GM18861 (cell line): ENCODE measurements around the gene ALOX15.
"Not testable (repeated sequence)": the region's sequence is repeated elsewhere in the genome, so short reads cannot be mapped to it uniquely, and the experiment has no call there.

ENCODE experiments used
- ATAC-seq: cut with Tn5 transposase; IDR thresholded peaks from one replicate; pipeline ENCODE4 v1.9.1; 2021; ENCODE audit not compliant: unreplicated experiment

ALOX15 gene

DNA sequence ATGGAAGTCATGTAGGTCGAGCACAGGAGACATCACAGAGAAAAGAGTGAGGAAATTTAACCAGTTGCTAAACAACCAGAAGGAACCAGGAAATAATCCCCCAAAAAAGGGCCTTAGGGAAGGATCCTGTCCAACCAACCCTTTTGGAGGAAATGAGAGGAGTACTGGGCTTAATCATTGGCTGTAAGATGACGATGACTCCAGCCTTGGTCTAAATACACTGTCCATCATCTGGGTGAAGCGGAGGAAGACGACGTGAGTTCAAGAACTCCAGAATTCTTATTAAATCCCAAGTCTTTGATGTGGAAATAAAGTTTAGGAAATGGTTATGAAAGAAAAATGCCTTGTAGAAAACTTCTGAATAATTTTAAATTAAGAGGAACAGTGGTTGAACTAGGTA lies 11.5 kb upstream of the ALOX15 start:
- no peak for ATAC-seq

- no peak for ATAC-seq
Observed at GRCh38 chr17:4648741-4649140, 7.3 kb upstream of the ALOX15 start.

DNA sequence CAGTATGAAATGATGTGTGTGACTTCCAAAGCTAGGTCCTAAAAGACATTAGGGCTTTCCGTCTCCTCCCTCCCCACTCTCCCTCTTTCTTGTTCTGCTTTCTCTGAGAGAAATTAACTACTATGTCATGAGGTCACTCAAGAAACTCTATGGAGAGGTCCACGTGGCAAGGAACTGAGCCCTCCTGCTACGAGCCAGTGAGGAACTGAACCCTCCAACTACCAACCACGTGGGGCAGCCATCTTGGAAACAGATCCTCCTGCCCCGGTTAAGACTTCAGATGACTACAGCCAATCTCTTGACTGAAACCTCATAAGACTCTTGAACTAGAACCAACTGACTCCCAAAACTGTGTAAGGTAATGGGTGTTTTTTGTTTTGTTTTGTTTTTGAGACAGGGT lies 4.2 kb upstream of the ALOX15 start:
- no peak for ATAC-seq

- ATAC-seq: no peak
Observed at GRCh38 chr17:4643676-4644075, 2.2 kb upstream of the ALOX15 start.

GRCh38 chr17:4642286-4642685 lies 808 bp upstream of the ALOX15 start:
- no peak for ATAC-seq

DNA sequence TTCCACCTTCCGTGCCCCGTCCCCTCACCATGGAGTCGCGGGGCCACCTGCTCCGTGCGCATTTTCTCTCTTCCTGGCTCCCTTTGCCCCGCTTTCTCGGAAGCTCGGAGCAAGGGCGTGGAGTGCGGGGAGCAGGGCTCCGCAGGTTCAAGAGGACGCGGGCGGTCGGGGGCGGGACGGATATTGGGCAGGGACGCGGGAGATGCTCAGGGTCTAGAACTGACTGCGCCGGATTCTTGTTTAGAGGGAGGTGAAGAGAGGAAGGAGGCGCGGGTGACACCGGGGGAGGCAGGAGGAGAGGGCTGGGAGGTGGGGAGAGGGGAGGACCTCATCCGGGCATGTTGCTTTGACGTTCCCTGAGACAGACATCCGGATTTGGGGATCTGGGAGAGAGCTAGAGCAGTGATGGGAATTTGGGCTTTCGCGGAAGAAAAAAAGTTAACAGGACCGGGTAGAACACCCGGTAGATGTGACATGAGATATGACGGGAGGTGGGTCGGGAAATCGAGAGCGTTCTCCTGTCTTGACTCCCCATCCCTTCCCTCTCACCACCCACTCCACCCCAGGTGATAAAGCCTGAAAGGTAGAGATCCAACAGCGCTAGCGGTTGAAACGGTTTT lies 799 bp downstream of the ALOX15 start:
- not testable (repeated sequence) for ATAC-seq

- ATAC-seq: not testable (repeated sequence)
Observed at GRCh38 chr17:4639301-4640059, 2.0 kb downstream of the ALOX15 start.

DNA sequence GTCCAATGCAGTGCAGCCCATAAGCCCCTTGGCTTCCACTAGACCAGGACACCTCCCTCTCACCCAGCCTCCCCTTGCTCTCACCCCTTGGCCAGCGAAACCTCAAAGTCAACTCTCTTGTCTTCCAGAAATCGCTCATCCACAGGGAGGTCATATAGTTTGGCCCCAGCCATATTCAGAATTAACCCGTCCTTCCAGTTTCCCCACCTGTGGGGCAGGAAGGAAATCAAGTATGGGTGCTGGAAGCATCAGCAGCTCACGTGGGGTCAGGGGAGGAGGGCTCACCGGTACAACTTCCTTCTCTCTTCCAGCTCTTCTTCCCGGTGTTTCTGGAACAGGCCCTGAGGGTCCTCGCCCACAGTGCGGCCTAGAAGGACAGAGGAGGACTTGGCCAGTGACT lies 2.7 kb downstream of the ALOX15 start:
- ATAC-seq: not testable (repeated sequence)

DNA sequence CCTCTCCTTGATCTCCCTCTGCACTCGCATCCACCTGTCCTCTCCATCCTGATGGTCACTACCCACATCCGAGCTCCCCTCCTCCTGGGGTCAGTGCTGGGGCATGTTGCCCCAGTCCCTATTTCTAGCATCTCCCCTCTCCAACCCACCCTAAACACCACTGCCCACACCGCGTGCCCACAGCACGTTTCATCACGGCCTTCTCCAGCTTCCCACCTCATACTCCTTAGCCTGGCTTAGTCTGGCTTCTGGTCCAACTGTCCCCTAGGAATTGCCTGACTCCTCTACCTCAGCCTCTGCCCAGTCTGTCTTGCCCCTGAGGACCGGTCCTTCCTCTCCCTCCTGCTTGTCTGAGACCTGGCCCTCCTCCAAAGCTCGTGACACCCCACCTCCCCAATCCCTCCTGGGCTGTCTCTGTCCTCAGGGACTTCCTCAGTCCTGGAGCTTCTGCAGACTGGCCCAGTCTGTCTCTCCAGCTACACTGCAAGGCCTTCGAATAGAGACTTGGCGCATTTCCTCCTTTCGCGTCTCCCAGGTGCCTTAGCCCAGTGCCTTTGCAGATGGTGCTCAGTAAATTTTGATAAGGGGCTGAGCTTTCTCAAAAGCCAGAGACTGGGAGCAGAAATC lies 4.9 kb downstream of the ALOX15 start:
- ATAC-seq: no peak

- no peak for ATAC-seq
Observed at GRCh38 chr17:4635823-4636375, 5.6 kb downstream of the ALOX15 start.

DNA sequence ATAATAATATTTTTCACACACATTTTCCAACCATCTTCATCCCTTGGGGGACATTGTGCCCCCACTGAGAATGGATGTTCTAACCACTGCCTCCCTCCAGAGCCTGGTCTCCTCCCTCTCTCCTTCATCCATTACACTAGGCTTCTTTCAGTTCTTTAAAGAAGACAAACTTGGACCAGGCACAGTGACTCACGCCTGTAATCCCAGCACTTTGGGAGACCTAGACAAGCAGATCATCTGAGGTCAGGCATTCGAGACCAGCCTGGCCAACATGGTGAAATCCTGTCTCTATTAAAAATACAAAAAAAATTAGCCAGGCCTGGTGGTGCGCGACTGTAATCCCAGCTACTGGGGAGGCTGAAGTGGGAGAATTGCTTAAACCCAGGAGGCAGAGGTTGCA lies 6.5 kb downstream of the ALOX15 start:
- no peak for ATAC-seq

DNA sequence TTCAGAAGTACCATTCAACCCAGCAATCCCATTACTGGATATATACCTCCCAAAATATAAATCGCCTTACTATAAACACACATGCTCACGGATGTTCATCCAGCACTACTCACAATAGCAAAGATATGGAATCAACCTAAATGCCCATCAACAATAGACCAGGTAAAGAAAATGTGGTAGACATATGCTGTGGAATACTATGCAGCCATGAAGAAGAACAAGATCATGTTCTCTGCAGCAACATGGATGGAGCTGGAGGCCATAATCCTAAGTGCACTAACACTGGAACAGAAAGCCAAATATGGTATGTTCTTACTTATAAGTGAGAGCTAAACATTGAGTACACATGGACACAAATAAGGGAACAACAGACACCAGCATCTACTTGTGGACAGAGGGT lies 7.8 kb downstream of the ALOX15 start:
- ATAC-seq: no peak

GRCh38 chr17:4632581-4632920 lies 8.9 kb downstream of the ALOX15 start:
- ATAC-seq: no peak

- ATAC-seq: no peak
Observed at GRCh38 chr17:4631836-4632580, 9.5 kb downstream of the ALOX15 start.

DNA sequence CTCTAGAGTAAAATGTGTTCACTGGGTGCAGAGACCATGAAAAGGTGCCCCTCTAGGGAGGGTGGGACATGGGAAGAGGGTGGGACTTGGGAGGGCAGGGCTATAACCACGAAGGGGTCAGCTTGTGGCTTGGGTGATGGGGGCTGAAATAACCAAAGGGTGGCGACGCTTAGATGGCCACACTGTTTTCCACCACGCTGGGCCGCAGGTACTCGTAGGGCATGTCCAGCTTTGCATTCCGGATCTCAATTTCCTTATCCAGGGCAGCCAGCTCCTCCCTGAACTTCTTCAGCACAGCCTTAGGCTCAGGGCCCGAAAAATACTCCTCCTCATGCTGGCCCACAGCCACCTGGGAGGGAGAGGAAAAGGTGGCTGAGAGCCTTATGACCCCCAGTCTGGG lies 10.0 kb downstream of the ALOX15 start:
- ATAC-seq: no peak

- ATAC-seq: no peak
Observed at GRCh38 chr17:4626734-4627256, 14.7 kb downstream of the ALOX15 start.

- ATAC-seq: no peak
Observed at GRCh38 chr17:4625181-4625617, 16.3 kb downstream of the ALOX15 start.

- not testable (repeated sequence) for ATAC-seq
Observed at GRCh38 chr17:4624451-4624911, 17.0 kb downstream of the ALOX15 start.

GRCh38 chr17:4623249-4623648 lies 18.2 kb downstream of the ALOX15 start:
- ATAC-seq: no peak

DNA sequence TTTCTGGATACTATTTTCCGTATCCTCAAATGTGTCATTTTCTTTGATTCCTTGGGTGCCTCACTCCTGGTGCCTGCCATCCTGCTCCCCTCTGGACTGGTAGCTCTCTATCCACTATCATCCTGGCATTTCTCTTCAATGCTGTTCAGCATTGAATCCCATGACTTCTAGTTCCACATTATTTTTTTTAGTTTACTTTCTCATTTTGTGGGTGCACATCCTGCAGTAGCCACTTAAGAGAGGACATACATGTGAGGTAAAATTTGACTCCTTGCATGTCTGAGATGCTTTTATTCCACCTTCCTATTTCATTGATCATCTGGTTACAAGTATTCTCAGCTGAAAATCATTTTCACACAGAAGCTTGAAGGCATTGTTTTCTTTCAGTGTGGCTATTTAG lies 19.1 kb downstream of the ALOX15 start:
- no peak for ATAC-seq

GRCh38 chr17:4620531-4621101 lies 20.9 kb downstream of the ALOX15 start:
- no peak for ATAC-seq
